GM12873 (cell line): Measurements from ENCODE around the gene ZFAND6.

ENCODE experiments used
- TF ChIP-seq, protein P1 (sequence below): IDR thresholded peaks from 2 replicates; pipeline ENCODE4 v1.5.1; 2012; ENCODE audit warnings: low read depth, mild to moderate bottlenecking, moderate library complexity, low read length, control low read depth; ENCODE audit not compliant: insufficient read depth; ENCODE audit errors: missing control alignments

The ZFAND6 gene

DNA sequence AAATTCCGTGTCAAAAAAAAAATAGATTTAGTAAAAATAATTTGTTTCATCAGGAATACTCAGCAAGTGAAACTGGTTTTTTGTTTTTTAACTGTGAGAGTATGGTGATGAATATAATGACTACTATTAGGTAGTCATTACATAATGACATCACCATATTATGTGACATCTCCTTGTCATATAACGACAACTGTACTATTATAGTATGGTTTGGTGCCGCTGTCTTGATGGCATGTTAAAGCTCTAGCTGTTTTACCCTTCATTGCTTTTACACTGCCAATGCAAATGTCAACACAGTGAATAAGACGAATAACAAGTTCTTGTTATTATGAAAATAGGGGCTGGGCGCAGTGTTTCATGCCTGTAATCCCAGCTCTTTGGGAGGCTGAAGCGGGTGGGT is 47.7 kb downstream of the ZFAND6 start:
- TF ChIP-seq, protein P1, sequence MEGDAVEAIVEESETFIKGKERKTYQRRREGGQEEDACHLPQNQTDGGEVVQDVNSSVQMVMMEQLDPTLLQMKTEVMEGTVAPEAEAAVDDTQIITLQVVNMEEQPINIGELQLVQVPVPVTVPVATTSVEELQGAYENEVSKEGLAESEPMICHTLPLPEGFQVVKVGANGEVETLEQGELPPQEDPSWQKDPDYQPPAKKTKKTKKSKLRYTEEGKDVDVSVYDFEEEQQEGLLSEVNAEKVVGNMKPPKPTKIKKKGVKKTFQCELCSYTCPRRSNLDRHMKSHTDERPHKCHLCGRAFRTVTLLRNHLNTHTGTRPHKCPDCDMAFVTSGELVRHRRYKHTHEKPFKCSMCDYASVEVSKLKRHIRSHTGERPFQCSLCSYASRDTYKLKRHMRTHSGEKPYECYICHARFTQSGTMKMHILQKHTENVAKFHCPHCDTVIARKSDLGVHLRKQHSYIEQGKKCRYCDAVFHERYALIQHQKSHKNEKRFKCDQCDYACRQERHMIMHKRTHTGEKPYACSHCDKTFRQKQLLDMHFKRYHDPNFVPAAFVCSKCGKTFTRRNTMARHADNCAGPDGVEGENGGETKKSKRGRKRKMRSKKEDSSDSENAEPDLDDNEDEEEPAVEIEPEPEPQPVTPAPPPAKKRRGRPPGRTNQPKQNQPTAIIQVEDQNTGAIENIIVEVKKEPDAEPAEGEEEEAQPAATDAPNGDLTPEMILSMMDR, result no peak

DNA sequence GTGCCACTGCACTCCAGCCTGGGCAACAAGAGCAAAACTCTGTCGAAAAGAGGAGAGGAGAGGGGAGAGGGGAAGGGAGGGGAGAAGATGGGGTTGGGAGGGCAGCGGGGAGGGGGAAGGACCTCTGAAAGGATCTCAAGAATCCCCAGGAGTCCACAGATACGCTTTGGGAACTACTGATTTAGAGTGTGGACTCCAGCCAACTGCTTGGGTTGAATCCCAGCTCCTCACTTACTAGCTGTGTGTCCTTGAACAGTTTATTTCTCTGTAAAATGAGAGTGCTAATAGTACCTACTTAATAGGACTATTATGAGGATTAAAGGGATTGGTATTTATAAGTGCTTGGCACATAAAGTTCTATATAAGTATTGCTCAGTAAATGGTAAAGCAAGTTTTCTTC is 48.3 kb downstream of the ZFAND6 start:
- TF ChIP-seq, protein P1, result no peak

DNA sequence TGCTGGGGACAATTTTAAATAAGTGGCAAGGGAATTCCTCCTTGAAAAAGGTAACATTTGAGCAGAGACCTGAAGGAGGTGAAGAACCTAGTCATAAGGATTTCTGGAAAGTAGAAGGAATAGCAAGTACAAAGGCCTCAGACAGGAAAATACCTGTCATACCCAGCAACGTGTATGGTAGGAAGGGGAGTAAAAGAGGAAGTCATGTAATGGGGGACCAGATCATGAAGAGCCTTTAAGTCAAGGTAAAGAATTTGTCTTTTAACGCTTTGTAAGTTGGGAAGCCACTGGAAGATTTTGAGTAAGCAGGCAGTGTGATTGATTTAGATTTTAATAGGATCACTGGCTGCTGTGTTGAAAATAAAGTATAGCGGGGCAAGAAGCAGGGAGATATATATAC is 49.9 kb downstream of the ZFAND6 start:
- TF ChIP-seq, protein P1, result no peak

DNA sequence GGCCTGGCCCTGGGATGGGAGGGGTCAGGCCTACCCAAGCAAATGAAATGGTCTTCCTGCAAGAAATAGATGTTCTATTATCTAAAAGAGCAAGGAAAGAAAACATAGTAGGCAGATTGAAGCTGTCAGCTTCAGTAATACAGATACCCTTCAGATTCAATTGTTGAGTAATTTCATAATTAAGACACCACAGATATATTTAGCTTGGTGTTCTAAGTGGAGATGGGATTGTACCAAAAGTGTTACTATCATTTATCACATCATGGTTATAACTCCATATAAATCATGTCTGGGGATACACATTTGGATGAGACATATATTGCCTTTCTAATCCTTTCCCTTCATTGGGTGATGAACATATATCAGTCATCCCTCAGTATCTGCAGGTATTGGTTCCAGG is 51.4 kb downstream of the ZFAND6 start:
- TF ChIP-seq, protein P1, result no peak

DNA sequence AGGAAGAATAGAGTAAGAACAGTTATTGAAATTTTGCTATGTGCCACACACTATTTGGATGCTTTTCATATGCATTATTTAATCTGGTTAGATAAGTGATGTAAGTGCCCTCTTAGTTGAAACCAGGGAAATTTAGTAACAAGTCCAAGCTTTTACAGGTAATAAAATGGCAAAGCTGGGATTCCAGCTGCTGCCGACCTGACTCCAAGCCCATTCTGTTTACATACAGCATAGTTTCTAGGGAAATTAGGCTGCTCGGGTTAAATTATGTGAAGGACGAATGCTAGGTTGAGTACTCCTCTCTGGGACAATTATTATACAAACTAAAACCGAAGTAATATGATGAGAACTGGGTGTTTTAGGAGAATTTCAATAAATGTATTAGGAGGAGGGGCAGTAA is 54.6 kb downstream of the ZFAND6 start:
- TF ChIP-seq, protein P1, result no peak

DNA sequence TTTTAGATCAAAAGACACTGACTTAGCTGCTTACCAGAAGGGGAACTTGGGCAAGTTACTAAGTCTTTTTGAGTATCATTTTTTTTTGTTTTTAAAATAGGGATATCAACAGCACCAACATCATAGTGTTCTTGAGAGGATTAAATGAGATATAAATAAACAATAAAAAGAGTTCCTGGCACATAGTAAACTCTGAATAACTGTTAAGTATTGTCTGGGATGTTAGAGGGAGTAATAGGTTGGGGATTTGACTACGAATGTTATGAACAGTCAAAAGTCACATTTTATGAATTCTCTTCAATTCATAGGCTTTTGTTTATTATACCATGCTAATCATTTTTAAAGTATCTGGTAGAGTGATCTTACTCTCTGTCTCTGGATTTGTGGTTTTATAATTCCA is 55.5 kb downstream of the ZFAND6 start:
- TF ChIP-seq, protein P1, result no peak

DNA sequence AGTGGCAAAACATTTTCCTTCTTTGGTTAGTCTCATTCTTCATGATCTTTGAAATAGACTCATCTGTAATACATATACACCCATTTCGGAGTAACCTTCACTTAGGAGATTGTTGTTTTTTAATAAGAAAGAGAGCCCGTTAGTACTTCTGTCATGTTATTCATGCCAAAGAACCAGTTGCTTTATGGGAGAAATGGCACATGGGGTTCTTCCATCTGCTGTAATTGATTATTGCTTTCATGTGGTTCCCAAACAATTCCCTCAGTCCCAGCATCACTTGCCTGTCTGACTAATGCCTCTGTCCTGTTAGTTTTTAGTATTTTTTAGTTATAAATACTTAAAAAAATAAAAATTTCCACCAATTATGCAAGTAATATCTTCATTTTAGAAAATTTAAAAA is 59.5 kb downstream of the ZFAND6 start:
- TF ChIP-seq, protein P1, result no peak

DNA sequence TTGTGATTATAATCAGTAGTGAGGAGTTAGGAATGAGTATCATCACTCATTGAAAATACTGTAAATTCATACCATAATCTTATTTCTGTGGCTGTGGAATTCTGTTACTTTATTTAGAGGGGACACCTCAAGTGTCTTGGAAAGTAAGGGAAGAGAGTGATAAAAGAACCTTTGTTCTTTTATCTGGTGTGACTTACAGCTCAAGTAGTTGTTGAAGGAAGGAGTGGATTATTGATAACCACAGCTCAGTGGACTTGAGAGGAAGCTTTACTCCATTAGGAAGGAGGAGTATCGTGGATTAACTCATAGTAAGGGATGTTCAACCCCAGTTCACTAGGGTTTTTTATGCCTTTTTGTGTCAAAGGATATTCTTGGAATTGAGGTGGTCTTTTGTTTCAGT is 61.2 kb downstream of the ZFAND6 start:
- TF ChIP-seq, protein P1, result no peak
